ENCODE results near the gene PRKCB. TPM values are rescaled to one million over a fixed set of nuclear protein-coding genes. Genes with fewer than 3 reads are reported as not detected.

PRKCB gene
- total and polyA plus RNA-seq, 2 of the 8 experiments (the other 6 are each of a cell fraction or from before 2014, with no cell fraction given) = 7.1 to 12.1 TPM

DNA sequence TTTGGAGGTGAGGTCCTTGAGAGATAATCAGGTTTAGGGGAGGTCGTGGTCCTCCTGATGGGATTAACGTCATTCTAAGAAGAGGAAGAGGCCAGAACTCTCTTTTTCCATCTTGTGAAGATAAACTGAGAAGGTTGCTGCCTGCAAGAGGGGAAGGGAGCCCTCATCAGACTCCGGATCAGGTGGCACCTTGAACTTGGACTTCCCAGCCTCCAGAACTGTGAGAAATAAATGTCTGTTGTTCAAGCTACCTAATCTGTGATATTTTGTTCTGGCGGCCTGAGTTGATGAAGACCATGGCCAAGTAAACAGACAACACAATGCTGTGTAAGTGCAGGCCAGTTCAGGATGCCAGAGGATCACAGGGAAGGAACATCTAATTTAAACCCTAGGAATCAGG, 10.9 kb upstream of the PRKCB start:
- Histone ChIP-seq H4K20me1 (replicated peaks in 1 of 2; ENCODE audit: control insufficient read depth in 1 of 2, insufficient read depth in 2 of 2, low read length in 2 of 2) (no peaks in the 10 kb centered on the region), H3K9me3 (ENCODE audit: insufficient read depth in 2 of 2, low read depth in 1 of 2, low read length in 1 of 2) (no peaks in the 10 kb centered on the region), H3K23me2 (ENCODE audit: low read depth, low read length) (no peaks in the 10 kb centered on the region), H4K8ac (ENCODE audit: extremely low read depth, insufficient read depth, low read length) (no peak overlapping the region), H3K79me2 (ENCODE audit: control insufficient read depth in 1 of 2, insufficient read depth in 2 of 2, low read length in 2 of 2) (no peaks in the 10 kb centered on the region), H4K5ac (ENCODE audit: insufficient read length, low read depth, low read length) (no peak overlapping the region), H2BK12ac (ENCODE audit: low read depth, low read length) (no peak overlapping the region), H3K27me3 (replicated peaks in 1 of 4; ENCODE audit: control insufficient read depth in 3 of 4, extremely low read depth in 1 of 4, insufficient read depth in 3 of 4, low read length in 3 of 4) (no peaks in the 10 kb centered on the region), H3K56ac (replicated peaks; ENCODE audit: insufficient read length, low read depth, low read length) (no peak overlapping the region), H3K4me3 (ENCODE audit: extremely low read depth in 1 of 4, insufficient read depth in 2 of 4, low read depth in 3 of 4, low read length in 4 of 4) (no peak overlapping the region), H3K23ac (ENCODE audit: insufficient read length) (no peak overlapping the region), H2AK5ac (ENCODE audit: low read depth, low read length) (no peak overlapping the region), H4K91ac (replicated peaks; ENCODE audit: insufficient read length, low read length) (no peak overlapping the region), H2BK5ac (ENCODE audit: low read depth, low read length) (no peak overlapping the region), H3K14ac (ENCODE audit: insufficient read length) (no peak overlapping the region), H3K9ac (replicated peaks in 1 of 4; ENCODE audit: extremely low read depth in 1 of 4, low read depth in 3 of 4, low read length in 3 of 4) (no peak overlapping the region), H3K4me1 (replicated peaks in 1 of 4; ENCODE audit: control insufficient read depth in 3 of 4, insufficient read depth in 4 of 4, low read length in 3 of 4) (peaks cover 0 to 3% (median 0%) of the 10 kb centered on the region in 4 experiments; a peak in 2 of 7 replicates), H3K27ac (ENCODE audit: low read depth, low read length) (no peak overlapping the region), H3K36me3 (ENCODE audit: control insufficient read depth in 2 of 4, insufficient read depth in 4 of 4, low read length in 3 of 4) (no peaks in the 10 kb centered on the region), H2BK120ac (replicated peaks; ENCODE audit: low read depth, low read length) (no peak overlapping the region), H2AFZ (ENCODE audit: low read length) (no peak overlapping the region), H3K18ac (ENCODE audit: extremely low read depth, low read length) (no peak overlapping the region), H3K4ac (replicated peaks; ENCODE audit: insufficient read length, low read depth, low read length) (no peak overlapping the region), H2BK15ac (ENCODE audit: low read length) (no peak overlapping the region), H2BK20ac (ENCODE audit: low read length) (no peak overlapping the region), H3K79me1 (ENCODE audit: low read depth, low read length) (no peaks in the 10 kb centered on the region), H3K4me2 (ENCODE audit: insufficient read depth in 1 of 2, low read depth in 2 of 2, low read length in 2 of 2) (no peak overlapping the region)
- FAIRE-seq (no peak), DNase-seq (ENCODE audit: low read depth in 1 of 2, low spot score in 2 of 2) (no peak)
- ChIA-PET CTCF (ENCODE audit: partially characterized antibody) (interaction anchor here (1.0 to 1.2 kb wide), 2 partner anchors 52 to 217 kb away, joined by 3 to 5 read pairs; no protein-coding TSS in a partner anchor), POLR2A (ENCODE audit: partially characterized antibody) (interaction anchor here (1.2 kb wide), 1 partner anchor 33 kb away, joined by 3 read pairs; no protein-coding TSS in a partner anchor)
- no peak for TF ChIP-seq POU5F1 (IDR thresholded peaks at IDR 0.05; ENCODE audit: low read depth, low read length)
- TF ChIP-seq, protein P1, sequence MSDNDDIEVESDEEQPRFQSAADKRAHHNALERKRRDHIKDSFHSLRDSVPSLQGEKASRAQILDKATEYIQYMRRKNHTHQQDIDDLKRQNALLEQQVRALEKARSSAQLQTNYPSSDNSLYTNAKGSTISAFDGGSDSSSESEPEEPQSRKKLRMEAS (IDR thresholded peaks at IDR 0.05) = no peak
- no peak for TF ChIP-seq MAFK (IDR thresholded peaks at IDR 0.05; ENCODE audit: low read depth, low read length)
- no peak for TF ChIP-seq TAF7 (optimal IDR thresholded peaks at IDR 0.05; ENCODE audit: borderline replicate concordance, low read depth, low read length)
- TF ChIP-seq TBP (IDR thresholded peaks at IDR 0.05; ENCODE audit: low read depth, low read length) = no peak
- no peak for TF ChIP-seq YY1 (IDR thresholded peaks at IDR 0.05; ENCODE audit: low read depth, low read length)
- TF ChIP-seq KDM4A (IDR thresholded peaks at IDR 0.05; ENCODE audit: low read depth, low read length, severe bottlenecking) = no peak
- TF ChIP-seq NRF1 (IDR thresholded peaks at IDR 0.05; ENCODE audit: low read depth, low read length) = no peak
- no peak for TF ChIP-seq PHF8 (conservative IDR thresholded peaks at IDR 0.05; ENCODE audit: low read depth, low read length)
- no peak for TF ChIP-seq TEAD4 (IDR thresholded peaks at IDR 0.05; ENCODE audit: low read depth, low read length)
- TF ChIP-seq SRF (IDR thresholded peaks at IDR 0.05; ENCODE audit: low read depth, low read length) = no peak
- TF ChIP-seq CHD2 (IDR thresholded peaks at IDR 0.05; ENCODE audit: low read length) = no peak
- TF ChIP-seq GTF2F1 (IDR thresholded peaks at IDR 0.05; ENCODE audit: borderline replicate concordance, low read depth, low read length) = no peak
- no peak for TF ChIP-seq FOSL1 (IDR thresholded peaks at IDR 0.05; ENCODE audit: insufficient read depth, low read depth, low read length)
- 70% methylated on average over 4 of the region's 4 CpGs; no CpG with 5 or more reads in 1 of the 2 experiments for WGBS, 2 experiments (ENCODE audit: extremely low coverage in 1 of 2, insufficient coverage in 1 of 2, insufficient read length in 1 of 2, insufficient replicate concordance in 2 of 2, low coverage in 1 of 2, low lambda C conversion rate in 2 of 2, missing lambda C conversion rate in 1 of 2)
